ENCODE data around the gene SORBS1.

SORBS1 gene

GRCh38 chr10:95306851-95307250 is 254.3 kb downstream of the SORBS1 start:
- POLR2A ChIA-PET: no interaction called here
- TF ChIP-seq, protein P1, sequence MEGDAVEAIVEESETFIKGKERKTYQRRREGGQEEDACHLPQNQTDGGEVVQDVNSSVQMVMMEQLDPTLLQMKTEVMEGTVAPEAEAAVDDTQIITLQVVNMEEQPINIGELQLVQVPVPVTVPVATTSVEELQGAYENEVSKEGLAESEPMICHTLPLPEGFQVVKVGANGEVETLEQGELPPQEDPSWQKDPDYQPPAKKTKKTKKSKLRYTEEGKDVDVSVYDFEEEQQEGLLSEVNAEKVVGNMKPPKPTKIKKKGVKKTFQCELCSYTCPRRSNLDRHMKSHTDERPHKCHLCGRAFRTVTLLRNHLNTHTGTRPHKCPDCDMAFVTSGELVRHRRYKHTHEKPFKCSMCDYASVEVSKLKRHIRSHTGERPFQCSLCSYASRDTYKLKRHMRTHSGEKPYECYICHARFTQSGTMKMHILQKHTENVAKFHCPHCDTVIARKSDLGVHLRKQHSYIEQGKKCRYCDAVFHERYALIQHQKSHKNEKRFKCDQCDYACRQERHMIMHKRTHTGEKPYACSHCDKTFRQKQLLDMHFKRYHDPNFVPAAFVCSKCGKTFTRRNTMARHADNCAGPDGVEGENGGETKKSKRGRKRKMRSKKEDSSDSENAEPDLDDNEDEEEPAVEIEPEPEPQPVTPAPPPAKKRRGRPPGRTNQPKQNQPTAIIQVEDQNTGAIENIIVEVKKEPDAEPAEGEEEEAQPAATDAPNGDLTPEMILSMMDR (IDR thresholded peaks at IDR 0.05; ENCODE audit: control extremely low read depth, extremely low read depth, low read depth, missing control alignments): no peak
- CTCF ChIA-PET: interaction anchor here (0.5 to 1.2 kb wide), 2 partner anchors 11 to 85 kb away, joined by 3 to 5 read pairs; no protein-coding TSS in a partner anchor
- DNase-seq (ENCODE audit: extremely low spot score): no peak

DNA sequence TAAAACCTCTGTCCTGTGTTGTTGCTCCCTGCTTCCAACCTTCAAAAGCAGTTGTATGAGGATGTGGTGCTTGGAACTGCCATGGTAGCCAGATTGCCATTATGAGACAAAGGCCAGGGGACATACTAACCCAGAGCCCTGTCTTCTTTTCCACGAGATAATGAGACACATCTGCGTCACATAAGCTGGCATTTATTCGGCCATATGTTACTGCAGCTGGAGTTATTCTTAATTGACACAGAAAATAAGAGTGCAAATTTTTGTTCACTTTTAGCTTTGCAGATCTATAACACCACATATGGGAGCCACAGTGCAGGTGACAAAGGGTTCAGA is 254.9 kb downstream of the SORBS1 start:
- DNase-seq (ENCODE audit: extremely low spot score): no peak
- TF ChIP-seq, protein P1 (IDR thresholded peaks at IDR 0.05; ENCODE audit: control extremely low read depth, extremely low read depth, low read depth, missing control alignments): no peak
- ChIA-PET CTCF (interaction anchor here (1.0 to 1.2 kb wide), 2 partner anchors 11 to 32 kb away, joined by 3 read pairs; no protein-coding TSS in a partner anchor), POLR2A (no interaction called here)

- ChIA-PET POLR2A (no interaction called here), CTCF (interaction anchor here (1.0 to 1.7 kb wide), 2 partner anchors 32 to 60 kb away, joined by 3 to 6 read pairs; no protein-coding TSS in a partner anchor)
- DNase-seq (ENCODE audit: extremely low spot score): no peak
- TF ChIP-seq, protein P1 (IDR thresholded peaks at IDR 0.05; ENCODE audit: control extremely low read depth, extremely low read depth, low read depth, missing control alignments): no peak
Observed at GRCh38 chr10:95305606-95306317, 255.4 kb downstream of the SORBS1 start.

GRCh38 chr10:95304976-95305375 is 256.2 kb downstream of the SORBS1 start:
- CTCF ChIA-PET: interaction anchor here (1.5 to 1.7 kb wide), 2 partner anchors 18 to 59 kb away, joined by 4 to 6 read pairs; no protein-coding TSS in a partner anchor
- TF ChIP-seq, protein P1 (IDR thresholded peaks at IDR 0.05; ENCODE audit: control extremely low read depth, extremely low read depth, low read depth, missing control alignments): no peak
- no peak for DNase-seq (ENCODE audit: extremely low spot score)
- POLR2A ChIA-PET: no interaction called here

DNA sequence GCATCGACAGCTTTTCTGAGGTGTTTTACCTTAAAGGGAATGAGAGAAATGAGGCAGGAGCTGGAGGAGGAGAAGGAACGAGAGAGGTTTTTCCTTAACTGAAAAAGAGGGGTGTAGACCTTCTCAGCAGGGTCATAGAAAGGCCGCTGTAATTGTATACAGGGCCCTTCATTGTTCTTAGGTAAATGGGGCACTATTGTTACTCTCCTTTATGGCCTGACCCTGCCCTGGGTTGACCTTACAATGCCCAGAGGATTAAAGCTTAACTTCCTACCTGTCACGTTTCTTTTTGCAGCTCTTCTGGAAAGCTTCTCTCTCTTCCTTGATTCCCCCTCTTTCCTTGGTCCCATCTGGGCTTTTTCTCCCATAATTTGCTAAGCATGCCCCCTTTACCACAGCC is 256.7 kb downstream of the SORBS1 start:
- ChIA-PET POLR2A (no interaction called here), CTCF (interaction anchor here (1.5 to 1.7 kb wide), 2 partner anchors 19 to 59 kb away, joined by 4 to 6 read pairs; no protein-coding TSS in a partner anchor)
- DNase-seq (ENCODE audit: extremely low spot score): no peak
- TF ChIP-seq, protein P1 (IDR thresholded peaks at IDR 0.05; ENCODE audit: control extremely low read depth, extremely low read depth, low read depth, missing control alignments): no peak

DNA sequence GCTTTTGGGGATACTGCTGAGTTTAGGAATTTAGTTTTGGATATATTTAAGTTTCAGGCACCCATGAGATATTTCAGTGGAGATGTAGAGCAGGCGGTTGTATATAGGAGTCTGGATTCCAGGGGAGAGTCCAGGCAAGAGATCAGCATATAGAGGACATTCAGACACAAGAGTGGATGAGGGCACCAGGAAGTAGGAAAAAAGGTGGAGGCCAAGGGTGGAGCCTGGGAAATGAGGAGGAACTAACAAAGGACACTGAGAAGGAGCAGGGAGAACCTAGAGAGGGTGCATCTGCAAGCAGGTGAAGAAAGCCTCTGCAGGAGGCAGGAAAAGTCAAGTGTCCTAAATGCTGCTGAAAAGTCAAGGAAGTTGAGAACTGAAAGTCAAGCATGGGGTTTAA is 257.2 kb downstream of the SORBS1 start:
- TF ChIP-seq, protein P1 (IDR thresholded peaks at IDR 0.05; ENCODE audit: control extremely low read depth, extremely low read depth, low read depth, missing control alignments): no peak
- ChIA-PET CTCF (interaction anchor here (0.8 to 1.7 kb wide), 5 partner anchors 9 to 70 kb away, joined by 3 to 6 read pairs (median 4); no protein-coding TSS in a partner anchor), POLR2A (no interaction called here)
- no peak for DNase-seq (ENCODE audit: extremely low spot score)
